Measurements from ENCODE around the gene MEN1.

- TF ChIP-seq BCL11B (tag by site-specific recombination; IDR thresholded peaks at IDR 0.05; ENCODE audit: low read depth) (no peak), MEIS1 (CRISPR knock-in tag; IDR thresholded peaks at IDR 0.05; ENCODE audit: borderline replicate concordance) (no peak), ZNF600 (tag by site-specific recombination; IDR thresholded peaks at IDR 0.05) (no peak), ZBTB7A (tag by site-specific recombination; IDR thresholded peaks at IDR 0.05; ENCODE audit: low read depth) (no peak), ZNF23 (tag by site-specific recombination; IDR thresholded peaks at IDR 0.05; ENCODE audit: borderline replicate concordance) (no peak)
- TF ChIP-seq, protein P1, sequence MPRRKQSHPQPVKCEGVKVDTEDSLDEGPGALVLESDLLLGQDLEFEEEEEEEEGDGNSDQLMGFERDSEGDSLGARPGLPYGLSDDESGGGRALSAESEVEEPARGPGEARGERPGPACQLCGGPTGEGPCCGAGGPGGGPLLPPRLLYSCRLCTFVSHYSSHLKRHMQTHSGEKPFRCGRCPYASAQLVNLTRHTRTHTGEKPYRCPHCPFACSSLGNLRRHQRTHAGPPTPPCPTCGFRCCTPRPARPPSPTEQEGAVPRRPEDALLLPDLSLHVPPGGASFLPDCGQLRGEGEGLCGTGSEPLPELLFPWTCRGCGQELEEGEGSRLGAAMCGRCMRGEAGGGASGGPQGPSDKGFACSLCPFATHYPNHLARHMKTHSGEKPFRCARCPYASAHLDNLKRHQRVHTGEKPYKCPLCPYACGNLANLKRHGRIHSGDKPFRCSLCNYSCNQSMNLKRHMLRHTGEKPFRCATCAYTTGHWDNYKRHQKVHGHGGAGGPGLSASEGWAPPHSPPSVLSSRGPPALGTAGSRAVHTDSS (tag by site-specific recombination; IDR thresholded peaks at IDR 0.05), result no peak
These were observed 43.8 kb upstream of the MEN1 start for GRCh38 chr11:64854157-64854533.

Data from HEK293 (cell line).